Measurements from ENCODE around the gene CNTN4. TPM values are rescaled to one million over a fixed set of nuclear protein-coding genes. Genes with fewer than 3 reads are reported as not detected.
"Not testable (repeated sequence)": the region's sequence is repeated elsewhere in the genome, so short reads cannot be mapped to it uniquely, and the experiment has no call there.

Gene CNTN4
- total RNA-seq, result 10 to 100 TPM in 6 of 8 experiments, under 1 TPM in 2; 0.31 to 27.6 (median 15.8) TPM

DNA sequence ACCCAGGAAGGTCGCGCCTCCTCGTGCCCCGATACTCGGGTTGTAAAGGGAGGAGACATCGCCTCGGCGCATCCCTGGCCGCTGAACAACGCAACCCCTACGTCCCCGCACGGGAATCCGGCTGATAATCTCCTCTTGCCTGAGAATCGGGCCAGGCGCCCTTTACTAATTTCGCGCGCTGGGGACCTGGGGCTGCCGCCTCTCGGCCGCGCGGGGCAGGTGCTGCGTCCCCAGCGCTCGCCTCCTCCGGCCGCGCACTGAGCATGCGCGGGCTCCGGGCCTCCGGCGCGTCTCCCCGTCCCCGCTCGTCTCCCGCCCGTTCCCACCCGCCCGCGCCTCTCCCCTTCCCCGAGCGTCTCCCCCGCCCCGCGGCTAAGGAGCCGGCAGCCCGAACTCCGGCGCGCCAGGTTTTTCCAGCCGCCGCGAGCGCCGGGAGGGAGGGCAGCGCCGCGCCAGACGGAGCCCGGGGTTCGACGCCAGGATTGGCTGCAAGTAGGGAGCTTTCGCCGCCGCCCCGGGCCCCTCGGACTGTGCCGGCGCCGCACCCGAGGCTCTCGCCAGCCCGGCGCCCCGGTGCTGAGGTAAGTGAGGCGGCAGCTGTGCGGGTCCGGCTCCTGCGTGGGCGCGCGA, at the start of gene CNTN4:
TSS of gene CNTN4 (plus strand) at position 469 of the 630 bp plus-strand sequence.
- in situ Hi-C loops (cut with MboI; ENCODE audit: low pct_unique_long_range_greater_than_20kb in 2 of 9, low sequenced_read_pairs in 9 of 9, unreplicated experiment in 9 of 9), result no loop called here
- H3K4me3 ChIP-seq, result peak within 1 kb of the TSS; percentile 61 to 93 (median 65)
- peak within 1 kb of the TSS in 1 of 2 donors; percentile 56 for H3K27ac ChIP-seq
- WGBS, 10 experiments, result 0% methylated on average over 2 of the region's 86 CpGs; no CpG with 5 or more reads in 9 of the 10 experiments
- H3K4me1 ChIP-seq (replicated peaks in 1 of 2), result peaks cover 0 to 8% of the 10 kb centered on the region in 2 donors
- peak in 6 of 8 experiments; percentile 86 to 91 (median 88) for ATAC-seq (replicated peaks in 6 of 8)

DNA sequence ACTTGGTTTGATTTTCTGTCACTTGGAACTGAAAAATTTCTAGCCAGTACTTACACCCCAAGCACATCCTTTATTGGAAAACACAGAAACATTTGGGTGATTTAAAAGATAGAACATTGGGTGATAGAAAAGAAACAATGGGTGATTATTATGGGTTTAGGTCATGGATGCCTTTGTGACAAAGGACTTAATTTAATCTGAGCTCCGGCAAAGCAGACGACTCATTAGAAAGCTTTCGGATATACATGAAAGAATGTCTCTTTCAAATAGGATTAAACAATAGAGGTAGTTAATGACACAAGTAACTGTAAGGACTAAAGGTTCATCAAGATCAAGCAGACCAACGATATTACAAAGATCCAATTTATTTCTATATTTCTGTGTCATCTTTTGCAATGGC, 37.3 kb upstream of the CNTN4 start:
- Histone ChIP-seq H3K4me3 (no peak overlapping the region), H3K4me1 (replicated peaks in 1 of 2) (no peaks in the 10 kb centered on the region), H3K27ac (no peak overlapping the region)
- no peak for ATAC-seq (replicated peaks in 6 of 8)
- WGBS, 10 experiments, result 0 to 97% (median 69%) methylated on average over 1 to 4 of the region's 4 CpGs; no CpG with 5 or more reads in 2 of the 10 experiments
- in situ Hi-C loops (cut with MboI; ENCODE audit: low pct_unique_long_range_greater_than_20kb in 2 of 9, low sequenced_read_pairs in 9 of 9, unreplicated experiment in 9 of 9), result no loop called here

DNA sequence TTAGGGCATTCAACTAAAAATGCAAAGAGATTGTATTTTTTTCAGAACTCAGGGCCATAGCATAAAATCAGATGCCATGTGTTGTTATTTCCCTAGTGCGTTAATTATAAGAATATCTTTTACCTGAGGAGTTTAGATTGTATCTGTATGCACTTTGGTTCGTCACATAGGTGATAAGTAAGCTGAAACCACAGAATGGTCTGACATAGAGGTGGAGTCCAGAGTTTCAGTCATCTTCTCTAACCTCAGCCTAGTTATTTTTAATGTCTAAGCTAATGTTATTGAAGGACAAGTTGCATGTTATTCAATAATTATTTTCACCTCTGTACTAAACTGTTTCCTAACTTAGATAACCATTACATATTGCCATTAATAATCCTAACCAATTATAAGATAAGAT, 27.1 kb upstream of the CNTN4 start:
- Histone ChIP-seq H3K27ac (no peak overlapping the region), H3K4me3 (no peak overlapping the region), H3K4me1 (replicated peaks in 1 of 2) (no peaks in the 10 kb centered on the region)
- 0 to 100% (median 68%) methylated on average over 1 to 2 of the region's 2 CpGs; no CpG with 5 or more reads in 1 of the 10 experiments for WGBS, 10 experiments
- in situ Hi-C loops (cut with MboI; ENCODE audit: low pct_unique_long_range_greater_than_20kb in 2 of 9, low sequenced_read_pairs in 9 of 9, unreplicated experiment in 9 of 9), result no loop called here
- ATAC-seq (replicated peaks in 6 of 8), result no peak

DNA sequence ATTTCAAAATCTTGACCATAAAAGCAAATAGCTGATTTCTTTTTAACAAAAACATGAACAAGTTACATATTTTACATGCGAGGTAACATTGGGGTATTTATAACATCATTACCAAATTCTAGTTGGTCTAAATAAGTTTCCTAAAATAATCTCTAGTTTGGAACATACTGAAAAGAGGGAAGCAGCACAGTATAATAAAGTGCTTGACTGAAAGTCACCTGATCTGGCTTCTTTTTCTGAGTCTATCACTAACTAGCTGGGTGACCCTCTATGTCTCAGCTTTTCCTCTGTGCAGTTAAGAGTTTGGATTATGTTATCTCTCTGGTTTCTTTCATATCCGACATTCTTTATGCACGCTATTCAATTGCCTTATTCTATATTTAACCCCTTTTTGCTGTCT, 19.8 kb upstream of the CNTN4 start:
- in situ Hi-C loops (cut with MboI; ENCODE audit: low pct_unique_long_range_greater_than_20kb in 2 of 9, low sequenced_read_pairs in 9 of 9, unreplicated experiment in 9 of 9), result no loop called here
- WGBS, 10 experiments, result 0 to 100% (median 71%) methylated on average over 2 to 3 of the region's 3 CpGs
- ATAC-seq (replicated peaks in 6 of 8), result no peak

DNA sequence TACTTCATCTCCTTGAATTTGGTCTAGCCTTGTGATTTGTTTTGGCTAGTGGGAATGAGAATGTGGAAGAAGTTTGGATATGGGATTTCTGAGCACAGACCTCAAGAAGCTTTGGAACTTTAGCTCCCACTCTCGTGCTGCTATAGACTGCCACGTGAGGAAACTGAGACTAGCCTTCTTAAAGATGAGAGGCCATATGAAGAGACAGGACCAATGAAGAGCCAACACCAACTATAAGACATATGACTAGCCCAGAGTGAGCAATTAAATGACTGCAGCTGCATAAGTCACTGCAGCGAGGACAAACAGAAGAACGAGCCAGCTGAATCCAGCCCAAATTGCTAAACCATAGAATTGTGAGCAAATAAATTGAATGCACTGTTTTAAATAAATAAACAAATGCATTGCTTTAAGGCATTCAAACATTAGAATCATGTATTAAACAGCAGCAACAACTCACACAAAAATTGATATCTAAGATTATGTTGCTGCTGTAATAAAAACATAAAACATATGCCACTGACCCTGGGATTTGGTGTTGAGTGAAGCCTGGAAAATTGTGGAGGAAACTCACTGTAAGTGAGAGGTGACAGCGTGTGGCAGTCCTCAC, 15.7 kb upstream of the CNTN4 start:
- H3K27ac ChIP-seq, result no peak overlapping the region
- WGBS, 10 experiments, result 0 to 100% (median 77%) methylated on average over 1 to 4 of the region's 5 CpGs; no CpG with 5 or more reads in 2 of the 10 experiments
- in situ Hi-C loops (cut with MboI; ENCODE audit: low pct_unique_long_range_greater_than_20kb in 2 of 9, low sequenced_read_pairs in 9 of 9, unreplicated experiment in 9 of 9), result no loop called here

More for the DNA sequence above, 19.8 kb upstream of the CNTN4 start:
- Histone ChIP-seq H3K27ac (no peak overlapping the region), H3K4me3 (no peak overlapping the region), H3K4me1 (replicated peaks in 1 of 2) (no peaks in the 10 kb centered on the region)

DNA sequence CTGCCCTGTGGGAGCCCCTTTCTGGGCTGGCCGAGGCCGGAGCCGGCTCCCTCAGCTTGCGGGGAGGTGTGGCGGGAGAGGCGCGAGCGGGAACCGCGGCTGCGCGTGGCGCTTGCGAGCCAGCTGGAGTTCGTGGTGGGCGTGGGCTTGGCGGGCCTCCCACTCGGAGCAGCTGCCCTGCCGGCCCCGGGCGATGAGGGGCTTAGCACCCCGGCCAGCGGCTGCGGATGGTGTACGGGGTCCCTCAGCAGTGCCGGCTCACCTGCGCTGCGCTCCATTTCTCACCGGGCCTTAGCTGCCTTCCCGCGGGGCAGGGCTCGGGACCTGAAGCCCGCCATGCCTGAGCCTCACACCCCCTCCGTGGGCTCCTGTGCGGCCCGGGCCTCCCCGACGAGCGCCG, 15.1 kb upstream of the CNTN4 start:
- H3K4me1 ChIP-seq (replicated peaks in 1 of 2); ATAC-seq (replicated peaks in 6 of 8); H3K27ac ChIP-seq; in situ Hi-C loops (cut with MboI; ENCODE audit: low pct_unique_long_range_greater_than_20kb in 2 of 9, low sequenced_read_pairs in 9 of 9, unreplicated experiment in 9 of 9); H3K4me3 ChIP-seq: not testable (repeated sequence)
- WGBS, 10 experiments, result 28 to 100% (median 83%) methylated on average over 3 to 7 of the region's 40 CpGs; no CpG with 5 or more reads in 6 of the 10 experiments

More for the DNA sequence above, 15.7 kb upstream of the CNTN4 start:
- H3K4me3 ChIP-seq, result no peak overlapping the region
- ATAC-seq (replicated peaks in 6 of 8), result no peak
- no peaks in the 10 kb centered on the region for H3K4me1 ChIP-seq (replicated peaks in 1 of 2)

DNA sequence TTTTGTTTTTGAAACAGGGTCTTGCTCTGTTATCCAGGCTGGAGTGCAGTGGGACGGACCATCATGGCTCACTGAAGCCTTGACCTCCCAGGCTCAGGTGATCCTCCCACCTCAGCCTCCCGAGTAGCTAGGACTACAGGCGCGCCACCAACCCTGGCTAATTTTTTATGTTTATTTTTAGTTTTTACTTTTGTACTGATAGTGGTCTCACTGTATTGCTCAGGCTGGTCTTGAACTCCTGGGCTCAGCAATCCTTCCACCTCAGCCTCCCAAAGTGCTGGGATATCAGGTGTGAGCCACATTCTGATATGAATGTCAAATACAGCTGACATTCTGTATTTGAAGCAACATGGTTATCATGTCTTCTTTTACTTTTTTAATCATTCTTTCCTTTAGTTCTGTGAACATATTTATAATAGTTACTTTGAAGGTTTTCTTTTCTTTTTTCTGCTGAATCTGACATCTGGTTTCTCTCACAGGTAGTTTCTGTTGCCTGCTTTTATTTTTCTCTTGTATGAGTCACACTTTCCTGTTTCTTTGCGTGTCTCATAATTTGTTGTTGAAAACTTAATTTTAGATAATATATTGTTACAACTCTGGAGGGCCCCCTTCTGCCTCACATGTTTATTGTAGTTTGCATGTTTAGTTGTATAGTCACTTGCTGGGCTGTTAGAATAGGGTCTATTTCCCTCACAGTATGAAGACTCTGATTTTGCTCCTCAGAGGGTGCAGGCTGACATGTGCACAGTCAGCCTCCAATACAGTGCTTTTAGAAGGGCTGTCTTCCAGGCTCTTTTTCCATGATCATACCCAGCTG, 8.4 kb upstream of the CNTN4 start:
- ATAC-seq (replicated peaks in 6 of 8), result no peak
- 0 to 93% (median 84%) methylated on average over 1 to 5 of the region's 5 CpGs for WGBS, 10 experiments
- Histone ChIP-seq H3K27ac (no peak overlapping the region), H3K4me1 (replicated peaks in 1 of 2) (no peaks in the 10 kb centered on the region), H3K4me3 (no peak overlapping the region)
- in situ Hi-C loops (cut with MboI; ENCODE audit: low pct_unique_long_range_greater_than_20kb in 2 of 9, low sequenced_read_pairs in 9 of 9, unreplicated experiment in 9 of 9), result no loop called here

DNA sequence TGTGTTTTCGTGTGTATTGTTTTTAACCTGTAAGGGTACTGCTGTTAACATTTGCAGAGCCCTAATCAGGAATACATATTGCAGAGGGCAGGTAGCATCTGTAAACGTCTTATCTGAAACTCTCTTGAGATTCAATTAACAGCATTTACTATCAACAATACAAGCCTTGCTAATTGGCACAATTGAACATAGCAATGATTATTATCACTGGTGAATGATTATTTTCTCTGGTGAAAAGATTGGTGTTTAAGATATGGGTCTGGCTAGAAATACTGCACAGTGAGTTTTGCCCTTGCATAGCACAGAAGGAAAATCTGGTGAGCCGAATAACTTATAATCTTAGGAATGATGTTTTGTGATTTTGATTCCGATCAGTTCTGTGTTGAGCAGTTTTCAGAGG, 5.9 kb upstream of the CNTN4 start:
- in situ Hi-C loops (cut with MboI; ENCODE audit: low pct_unique_long_range_greater_than_20kb in 2 of 9, low sequenced_read_pairs in 9 of 9, unreplicated experiment in 9 of 9), result no loop called here
- ATAC-seq (replicated peaks in 6 of 8), result no peak
- 0 to 100% (median 56%) methylated on average over 1 to 4 of the region's 4 CpGs; no CpG with 5 or more reads in 2 of the 10 experiments for WGBS, 10 experiments
- Histone ChIP-seq H3K4me1 (replicated peaks in 1 of 2) (peaks cover 0 to 8% of the 10 kb centered on the region in 2 donors), H3K27ac (no peak overlapping the region), H3K4me3 (no peak overlapping the region)

DNA sequence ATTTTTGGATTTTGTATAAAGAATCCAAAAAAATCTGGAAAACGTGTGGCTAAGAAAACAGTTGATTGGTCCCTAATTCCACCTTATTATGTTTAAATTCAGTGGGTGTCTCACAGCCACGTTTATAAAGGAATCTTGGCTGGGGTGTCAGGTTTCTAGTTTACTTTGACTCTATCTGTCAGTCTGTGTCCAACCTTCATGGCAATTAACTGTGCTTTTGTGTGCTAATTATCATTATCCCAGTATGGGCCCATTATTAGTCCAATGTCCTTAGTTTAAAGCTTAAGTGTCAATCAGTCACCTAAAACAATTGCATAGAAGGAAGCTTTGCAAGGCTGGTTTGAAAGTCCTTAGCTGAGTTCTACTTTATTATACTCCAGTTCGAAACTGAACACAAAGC, 3.7 kb upstream of the CNTN4 start:
- no peak for ATAC-seq (replicated peaks in 6 of 8)
- H3K4me3 ChIP-seq, result no peak overlapping the region
- WGBS, 10 experiments, result 0 to 80% (median 24%) methylated on average over 1 to 3 of the region's 3 CpGs; no CpG with 5 or more reads in 1 of the 10 experiments
- in situ Hi-C loops (cut with MboI; ENCODE audit: low pct_unique_long_range_greater_than_20kb in 2 of 9, low sequenced_read_pairs in 9 of 9, unreplicated experiment in 9 of 9), result no loop called here
- H3K27ac ChIP-seq, result no peak overlapping the region
- H3K4me1 ChIP-seq (replicated peaks in 1 of 2), result peaks cover 0 to 8% of the 10 kb centered on the region in 2 donors

DNA sequence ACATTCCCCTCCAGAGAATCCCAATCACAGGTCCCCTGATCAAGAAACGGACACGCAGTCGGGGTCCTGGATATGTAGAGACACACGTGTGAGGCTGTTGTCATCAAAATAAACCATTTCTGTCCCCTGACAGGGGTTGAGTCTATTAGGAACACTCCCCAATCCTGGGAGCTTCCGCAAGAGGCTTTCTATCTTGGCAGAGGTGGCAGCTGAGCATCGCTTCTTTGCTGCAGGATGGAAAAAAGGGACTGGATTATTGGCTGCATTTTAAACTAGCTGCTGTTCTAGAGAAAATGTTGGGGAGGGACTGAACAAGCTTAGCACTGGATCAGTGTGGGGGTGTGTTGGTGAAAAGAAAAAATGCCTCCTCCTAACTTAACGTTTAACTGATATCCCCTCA, 2.5 kb upstream of the CNTN4 start:
- no peak for ATAC-seq (replicated peaks in 6 of 8)
- Histone ChIP-seq H3K4me1 (replicated peaks in 1 of 2) (peaks cover 0 to 8% of the 10 kb centered on the region in 2 donors), H3K27ac (no peak overlapping the region), H3K4me3 (peak overlapping the region in 4 of 5 donors; percentile 24 to 32 (median 27))
- in situ Hi-C loops (cut with MboI; ENCODE audit: low pct_unique_long_range_greater_than_20kb in 2 of 9, low sequenced_read_pairs in 9 of 9, unreplicated experiment in 9 of 9), result no loop called here
- 0 to 33% (median 19%) methylated on average over 1 to 7 of the region's 7 CpGs; no CpG with 5 or more reads in 4 of the 10 experiments for WGBS, 10 experiments

DNA sequence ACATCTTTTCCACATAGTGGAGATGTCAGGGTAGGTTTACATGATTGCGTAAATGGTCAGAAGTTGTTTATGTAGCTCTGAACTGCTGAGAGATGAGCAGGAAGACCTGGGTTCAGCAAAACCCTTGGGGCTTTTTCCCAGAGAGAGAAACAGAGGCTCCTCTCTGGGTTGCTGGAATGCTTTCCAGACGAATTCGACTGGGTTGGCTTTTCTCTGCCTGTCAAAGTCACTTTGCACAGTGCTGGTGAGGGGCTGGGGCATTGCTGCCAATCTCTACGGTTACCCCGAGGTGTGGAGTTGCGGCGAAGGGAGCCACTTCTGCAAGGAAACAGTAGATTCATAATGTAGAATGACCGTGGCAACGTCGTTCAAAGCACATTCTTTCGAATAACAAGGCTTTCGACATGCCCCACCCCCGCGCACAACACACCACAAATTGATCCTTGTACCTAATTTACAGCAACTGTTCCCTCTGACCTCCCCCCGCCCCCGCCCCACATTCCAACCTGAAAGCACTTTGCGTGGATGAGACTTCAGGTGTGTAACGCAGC, 950 bp upstream of the CNTN4 start:
- in situ Hi-C loops (cut with MboI; ENCODE audit: low pct_unique_long_range_greater_than_20kb in 2 of 9, low sequenced_read_pairs in 9 of 9, unreplicated experiment in 9 of 9), result no loop called here
- no peak for ATAC-seq (replicated peaks in 6 of 8)
- peaks cover 0 to 8% of the 10 kb centered on the region in 2 donors for H3K4me1 ChIP-seq (replicated peaks in 1 of 2)
- no peak overlapping the region for H3K27ac ChIP-seq
- peak overlapping the region; percentile 61 to 93 (median 65) for H3K4me3 ChIP-seq
- WGBS, 10 experiments, result 0 to 100% (median 17%) methylated on average over 1 to 9 of the region's 18 CpGs; no CpG with 5 or more reads in 3 of the 10 experiments

DNA sequence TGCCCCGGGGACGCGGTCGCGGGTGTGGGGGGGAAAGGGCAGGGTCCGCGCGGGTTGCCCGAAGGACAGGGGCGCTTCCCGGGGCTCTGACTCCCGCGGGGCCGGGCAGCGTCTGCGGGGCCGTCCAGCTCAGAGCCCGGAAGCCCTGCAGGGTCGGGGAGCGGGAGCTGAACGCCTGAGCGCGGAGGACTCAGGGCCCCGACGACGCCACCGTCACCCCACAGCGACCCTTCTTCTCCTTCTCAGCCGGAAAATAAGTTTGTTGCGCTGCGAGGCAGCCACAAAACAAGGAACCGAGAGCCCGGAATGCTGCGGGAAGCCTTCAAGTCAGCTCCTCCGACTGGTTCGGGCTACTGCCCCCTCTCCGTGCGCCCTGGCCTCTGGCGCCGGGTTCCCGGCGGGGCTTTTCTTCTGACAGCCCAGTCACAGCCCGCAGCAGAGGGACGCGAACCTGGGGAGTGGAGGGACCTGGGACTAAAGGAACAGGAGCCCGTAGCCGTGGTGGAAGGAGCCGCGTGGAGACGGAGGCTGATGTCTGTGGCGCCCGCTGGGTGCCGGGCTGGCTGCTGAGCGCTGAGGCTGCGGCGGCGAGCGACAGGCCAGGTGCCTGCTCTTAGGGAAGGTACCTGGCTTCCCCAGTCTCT, 484 bp downstream of the CNTN4 start:
- Histone ChIP-seq H3K27ac (peak overlapping the region in 1 of 2 donors; percentile 56), H3K4me3 (peak overlapping the region; percentile 61 to 93 (median 65)), H3K4me1 (replicated peaks in 1 of 2) (peaks cover 0 to 8% of the 10 kb centered on the region in 2 donors)
- 0 to 6% (median 2%) methylated on average over 8 of the region's 58 CpGs; no CpG with 5 or more reads in 7 of the 10 experiments for WGBS, 10 experiments
- peak in 6 of 8 experiments; percentile 44 to 59 (median 52) for ATAC-seq (replicated peaks in 6 of 8)
- in situ Hi-C loops (cut with MboI; ENCODE audit: low pct_unique_long_range_greater_than_20kb in 2 of 9, low sequenced_read_pairs in 9 of 9, unreplicated experiment in 9 of 9), result no loop called here
